Forelimb muscle (tissue), 1 donor: ENCODE results near the gene ZNF519. TPM values are rescaled to one million over a fixed set of nuclear protein-coding genes. Genes with fewer than 3 reads are reported as not detected.

Experiments used
- DNase-seq: peaks from one replicate; pipeline ENCODE4 v3.0.0-alpha.2; 2013; ENCODE audit warnings: low read depth
- polyA plus RNA-seq: library from polyadenylated mRNA; unstranded; fragments of 120-200 nt; gene quantifications from one replicate; pipeline ENCODE4 v1.2.1, GENCODE V29; 2013; ENCODE audit not compliant: insufficient read length

ZNF519 gene
- polyA plus RNA-seq, 1 donor = 5.6 TPM

DNA sequence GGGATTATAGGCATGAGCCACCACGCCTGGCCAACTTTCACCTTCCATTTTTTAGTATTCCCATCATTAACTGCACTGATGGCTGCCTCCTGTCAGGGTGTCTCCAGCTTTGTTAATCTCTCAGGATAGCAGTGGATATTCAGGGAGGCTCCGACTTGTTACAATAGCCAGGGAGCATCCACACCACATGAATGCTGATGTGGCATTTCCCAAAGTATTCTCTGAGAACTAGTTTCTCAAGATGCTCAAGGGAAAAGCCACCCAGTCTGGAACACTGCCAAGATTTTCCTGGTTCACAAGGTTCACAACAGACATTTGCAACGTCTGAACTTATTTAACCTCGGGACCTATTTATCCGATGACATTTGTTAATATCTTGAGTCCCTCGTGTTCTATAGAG lies 33.8 kb downstream of the ZNF519 start:
- DNase-seq = no peak

- DNase-seq = no peak
Measured at GRCh38 chr18:14097761-14098160, 34.5 kb downstream of the ZNF519 start.

- no peak for DNase-seq
Measured at GRCh38 chr18:14093307-14093915, 38.8 kb downstream of the ZNF519 start.

DNA sequence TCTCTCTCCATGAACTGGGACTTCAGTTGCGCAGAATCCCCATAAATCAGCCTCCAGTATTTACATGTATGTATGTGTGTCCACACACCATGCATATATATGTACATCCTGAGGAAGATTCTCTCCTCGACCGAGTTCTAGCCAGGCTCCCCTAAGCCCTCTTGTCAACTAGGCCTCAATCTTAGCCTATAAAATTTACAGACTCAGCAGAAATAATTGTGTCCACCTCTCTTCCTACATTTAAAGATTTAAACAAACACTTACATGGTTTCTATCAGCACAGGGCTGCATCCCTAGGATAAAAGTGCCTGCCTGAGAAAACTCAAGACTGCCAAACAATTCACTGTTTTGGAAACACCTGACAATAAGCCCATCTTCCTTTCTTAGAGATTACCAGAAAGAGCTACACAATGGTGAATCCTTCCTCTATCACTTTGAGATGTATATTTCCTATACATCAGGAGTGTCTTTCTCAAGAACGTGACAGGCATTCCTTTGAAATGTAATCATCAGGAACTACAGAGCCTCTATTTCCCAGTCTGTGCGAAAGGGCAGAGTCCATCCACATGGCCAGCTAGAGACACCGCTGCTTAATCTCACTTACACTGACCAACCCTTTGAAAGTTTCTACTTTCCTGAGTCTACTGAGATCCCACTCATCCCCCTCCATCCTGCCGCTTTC lies 39.5 kb downstream of the ZNF519 start:
- no peak for DNase-seq

GRCh38 chr18:14089781-14090180 lies 42.5 kb downstream of the ZNF519 start:
- DNase-seq = no peak

- DNase-seq = no peak
Measured at GRCh38 chr18:14089191-14089590, 43.0 kb downstream of the ZNF519 start.

- DNase-seq = peak; percentile 5
Measured at GRCh38 chr18:14086458-14087231, 45.6 kb downstream of the ZNF519 start.

DNA sequence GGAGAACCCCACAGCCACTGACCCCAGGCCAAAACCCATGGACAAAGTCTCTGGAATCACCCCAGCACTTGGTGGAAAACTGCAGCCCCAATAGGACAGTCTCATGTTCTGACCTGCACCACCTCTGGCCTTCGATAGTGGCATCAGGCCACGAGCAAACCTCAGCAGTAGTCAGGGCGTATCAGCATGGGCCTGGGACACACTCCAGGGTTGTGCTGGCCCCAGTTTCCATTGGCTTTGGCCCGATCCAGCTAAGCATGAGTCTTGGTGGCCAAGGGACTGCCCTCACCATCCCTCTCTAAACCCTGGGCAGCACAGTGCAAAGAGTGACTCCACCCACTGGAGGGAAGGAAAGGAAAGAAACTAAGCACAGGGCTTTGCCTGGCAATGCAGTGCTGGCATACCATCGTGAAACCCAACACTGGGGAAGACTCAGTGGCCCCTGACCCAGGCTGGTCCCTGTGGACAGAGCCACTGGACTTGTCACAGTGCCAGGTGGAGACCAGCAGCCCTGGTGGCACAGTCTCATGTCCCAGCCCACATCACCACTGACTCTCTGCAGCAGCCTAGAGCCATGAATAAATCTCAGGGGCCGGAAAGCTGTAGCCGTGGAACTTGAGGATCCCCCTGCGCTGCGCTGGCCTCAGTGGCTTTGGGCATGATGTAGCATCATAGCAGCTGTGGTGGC lies 46.3 kb downstream of the ZNF519 start:
- no peak for DNase-seq

DNA sequence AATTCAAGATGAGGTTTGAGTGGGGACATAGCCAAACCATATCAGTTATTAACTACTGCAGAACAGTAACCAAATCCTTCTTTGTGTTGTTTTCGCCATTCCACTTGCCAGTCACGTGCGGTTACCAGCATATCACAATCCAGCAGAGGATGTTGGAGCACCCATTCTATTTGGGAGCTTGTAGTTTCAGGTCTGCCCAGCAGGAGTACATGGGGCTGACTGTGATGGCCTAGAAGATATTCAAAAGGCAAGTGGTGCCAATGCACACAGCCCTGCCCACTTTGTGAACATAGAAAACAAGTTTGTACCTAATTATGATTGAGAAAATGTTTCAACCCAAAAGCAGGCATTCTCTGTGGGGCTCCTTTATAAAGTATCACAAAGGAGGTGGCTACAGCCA lies 57.0 kb downstream of the ZNF519 start:
- no peak for DNase-seq

DNA sequence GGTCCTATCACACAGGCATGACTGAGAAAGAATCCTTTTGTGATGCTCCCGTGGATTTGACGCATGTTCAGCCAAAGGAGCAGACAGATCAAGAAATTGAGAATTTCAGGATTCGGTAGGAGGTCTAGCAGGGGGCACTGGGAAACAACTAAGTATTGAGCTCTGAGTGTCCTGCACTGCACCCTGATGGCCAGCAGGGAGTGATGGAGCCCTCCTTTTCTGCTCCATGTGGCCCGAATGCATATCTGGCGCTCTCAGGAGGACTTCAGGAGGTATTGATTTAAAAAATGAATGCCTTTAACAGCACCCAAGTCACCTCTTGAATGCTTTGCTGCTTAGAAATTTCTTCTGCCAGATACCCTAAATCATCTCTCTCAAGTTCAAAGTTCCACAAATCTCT lies 58.0 kb downstream of the ZNF519 start:
- DNase-seq = no peak

DNA sequence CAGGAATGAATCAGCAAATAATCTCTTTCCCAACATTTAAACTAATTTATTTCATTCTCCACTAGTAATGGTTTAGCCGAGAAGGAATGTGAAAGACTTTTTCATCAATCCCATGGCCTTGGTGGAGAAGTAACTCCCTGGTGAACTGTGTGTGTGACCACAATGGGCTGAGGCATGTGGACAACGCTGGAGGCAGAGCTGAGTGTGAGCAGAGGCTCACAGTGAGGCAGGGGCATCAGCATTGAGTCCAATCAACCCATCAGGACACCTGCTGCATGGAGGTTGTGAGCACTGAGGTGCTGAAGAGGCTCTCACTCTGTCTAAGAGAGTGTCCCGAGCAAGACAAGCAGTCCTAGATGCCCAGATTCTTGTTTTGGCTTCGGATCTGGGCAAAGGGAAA lies 78.6 kb downstream of the ZNF519 start:
- no peak for DNase-seq

Other genes starting within 250 kb of the ZNF519 start
- gene MC2R, start 216.9 kb downstream of the ZNF519 start, polyA plus RNA-seq = 0.09 TPM